SIG-M5 treated with dmso at 0.1 percent for 504 hours (cell line): ENCODE results near the gene CRNKL1.

Experiments
- DNase-seq: peaks from one replicate; lab custom pipeline; 2025; ENCODE audit not compliant: unreplicated experiment; lab: John Stamatoyannopoulos, UW

CRNKL1 gene

GRCh38 chr20:19986419-19986818 is 65.8 kb downstream of the CRNKL1 start:
- DNase-seq, result no peak
